ENCODE results near the gene SIGLEC12.

The SIGLEC12 gene

DNA sequence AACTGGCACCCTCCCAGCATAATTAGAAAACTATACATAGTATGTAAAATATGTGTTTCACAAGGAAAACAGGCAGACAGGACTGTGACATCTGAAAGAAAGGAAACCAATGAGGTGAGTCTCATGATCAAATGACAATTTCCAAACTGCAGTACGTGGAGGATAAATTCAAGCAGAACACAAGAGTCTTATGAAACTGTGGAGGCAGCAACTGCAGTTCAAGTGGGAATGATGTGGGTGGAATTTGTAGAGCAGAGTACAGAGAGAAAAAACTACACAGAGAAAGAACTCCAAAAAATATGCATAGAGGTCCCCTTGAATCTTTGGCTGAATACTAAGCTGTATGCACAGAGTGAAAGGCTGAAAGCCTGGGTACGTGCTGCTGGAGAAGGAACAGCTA is 20.2 kb upstream of the SIGLEC12 start:
- DNase-seq = no peak

DNA sequence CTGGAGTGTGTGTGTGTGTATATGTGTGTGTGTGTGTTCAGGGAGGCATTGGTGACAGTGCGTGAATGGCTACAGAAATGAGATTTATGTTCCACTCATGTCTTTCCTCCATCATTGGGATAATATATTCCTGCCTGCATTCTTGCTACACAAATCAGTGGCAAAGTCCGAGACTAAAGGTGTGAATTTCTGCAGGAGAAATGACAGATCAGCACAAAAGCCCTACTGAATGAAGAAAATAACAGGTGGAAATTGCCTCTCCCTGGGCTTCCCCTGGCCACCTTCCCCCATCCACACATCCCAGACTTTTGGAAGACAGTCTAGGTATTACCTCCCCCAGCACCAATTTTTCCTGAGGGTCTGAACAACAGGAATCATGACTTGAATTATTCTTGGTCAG is 19.8 kb upstream of the SIGLEC12 start:
- DNase-seq = no peak

DNA sequence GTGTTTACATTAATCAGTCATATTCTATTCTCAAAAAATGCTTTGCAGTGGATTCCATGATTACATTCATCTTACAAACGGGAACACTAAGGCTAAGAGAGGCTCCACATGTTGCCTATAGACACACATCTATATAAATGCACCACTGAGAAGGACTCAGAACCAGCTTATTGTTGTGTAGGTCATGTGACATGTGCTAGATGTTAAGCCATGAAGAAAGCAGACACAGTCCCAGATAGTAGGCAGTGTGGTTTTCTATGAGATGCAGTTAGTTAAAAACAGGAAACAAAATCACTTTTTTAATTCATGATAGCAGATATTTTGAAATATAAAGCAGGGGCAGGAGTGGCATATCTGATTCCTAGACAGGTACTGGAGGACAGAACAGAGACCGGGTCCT is 19.1 kb upstream of the SIGLEC12 start:
- no peak for DNase-seq

DNA sequence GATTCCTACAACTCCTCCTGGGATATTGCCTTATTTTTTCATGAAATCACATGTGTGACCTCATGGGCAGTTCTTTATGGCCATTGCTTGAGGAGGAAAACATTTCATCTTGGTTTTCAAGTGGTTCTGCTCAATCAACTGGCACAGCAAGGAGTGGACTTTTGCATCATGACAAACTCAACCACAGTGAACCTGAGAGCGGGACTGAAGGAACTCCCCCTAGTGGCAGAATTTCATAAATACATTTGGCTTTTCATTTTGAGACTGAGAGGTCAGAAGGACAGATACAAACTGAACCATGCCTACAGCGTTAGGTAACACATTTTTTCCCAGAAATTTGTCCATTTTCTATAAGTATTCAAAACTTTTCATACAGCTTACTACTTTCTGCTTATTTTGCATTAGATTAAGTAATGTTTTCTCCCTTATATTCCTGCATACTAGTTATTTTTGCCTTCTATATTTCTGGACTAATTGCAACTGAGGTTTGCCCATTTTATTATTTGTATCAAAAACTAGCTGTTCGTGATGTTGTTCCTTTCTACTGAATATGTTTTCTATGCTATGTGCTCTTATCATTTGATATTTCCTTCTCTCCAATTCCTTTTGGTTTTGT is 13.4 kb upstream of the SIGLEC12 start:
- no peak for DNase-seq

DNA sequence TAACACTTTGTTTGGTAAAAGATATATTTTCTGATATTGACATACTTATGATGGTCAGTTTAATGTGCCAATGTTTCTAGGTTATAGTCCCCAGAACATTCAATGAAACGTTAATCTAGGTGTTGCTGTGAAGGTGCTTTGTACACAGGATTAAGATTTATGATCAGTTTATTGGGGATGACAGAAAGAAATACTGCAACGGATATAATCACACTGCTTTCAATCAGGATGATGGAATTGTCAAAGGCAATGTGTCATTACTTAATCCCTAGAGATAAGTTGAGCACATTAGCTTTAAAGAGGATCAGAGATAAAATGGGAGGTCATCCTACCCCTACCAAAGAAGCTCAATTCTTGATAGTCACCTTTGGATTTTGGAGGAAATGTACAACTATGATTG is 12.4 kb upstream of the SIGLEC12 start:
- no peak for DNase-seq

DNA sequence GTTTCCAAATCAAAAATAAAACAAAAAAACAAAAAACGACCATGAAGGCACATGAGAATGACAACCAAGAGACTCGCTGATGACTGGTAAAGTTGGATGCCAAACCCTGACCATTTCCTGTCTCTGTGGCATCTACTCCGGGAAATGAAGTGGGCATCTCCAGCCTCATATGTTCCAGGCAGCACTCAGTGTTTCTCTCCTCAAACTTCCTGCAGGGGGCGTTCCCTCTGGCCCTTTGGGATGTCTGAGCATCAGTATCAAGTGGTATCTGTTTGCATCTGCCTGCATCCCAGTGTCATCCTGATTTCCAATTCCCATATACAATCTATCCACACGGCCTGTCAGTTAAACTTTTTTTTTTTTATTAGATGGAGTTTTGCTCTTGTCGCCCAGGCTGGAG is 9.8 kb upstream of the SIGLEC12 start:
- DNase-seq = peak; percentile 52

DNA sequence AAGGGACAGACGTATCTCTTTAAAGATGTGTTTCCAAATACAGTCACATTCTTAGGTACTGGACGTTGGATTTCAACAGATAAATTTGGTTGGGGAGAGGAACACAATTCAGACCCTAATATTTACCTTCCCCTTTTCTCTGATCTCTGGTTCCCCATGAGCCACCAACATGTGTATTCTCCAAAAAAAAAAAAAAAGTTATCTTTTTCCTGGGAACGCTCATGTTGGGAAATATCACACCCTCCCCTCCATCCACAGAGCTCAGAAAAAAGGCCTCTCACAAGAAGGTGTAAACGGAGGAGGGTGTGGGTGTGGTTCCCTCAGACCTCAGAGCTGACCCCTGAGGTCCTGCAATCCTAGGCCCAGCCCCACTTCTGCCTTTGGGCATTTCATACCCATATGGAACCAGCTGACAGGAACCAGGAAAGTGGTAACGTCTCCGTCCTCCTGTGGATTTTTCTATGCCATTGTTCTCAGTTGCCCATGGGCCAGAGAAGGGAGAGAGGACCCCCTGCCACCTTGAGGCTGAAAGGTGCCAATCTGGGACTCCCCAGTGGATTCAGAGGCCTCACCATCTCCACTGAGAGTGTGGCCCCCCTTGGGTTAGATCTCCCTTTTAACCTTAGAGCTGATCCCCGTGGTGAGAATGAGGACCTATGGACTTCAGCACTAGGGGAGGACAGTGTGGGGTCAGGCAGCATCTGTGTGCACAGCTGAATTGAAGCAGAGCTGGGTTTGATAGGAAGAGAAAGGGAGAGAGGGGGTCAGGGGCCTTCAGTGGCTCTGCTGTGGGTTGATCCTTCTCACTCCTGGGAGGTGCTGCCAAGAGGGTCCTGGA is 8.4 kb upstream of the SIGLEC12 start:
- DNase-seq = peak; percentile 52

DNA sequence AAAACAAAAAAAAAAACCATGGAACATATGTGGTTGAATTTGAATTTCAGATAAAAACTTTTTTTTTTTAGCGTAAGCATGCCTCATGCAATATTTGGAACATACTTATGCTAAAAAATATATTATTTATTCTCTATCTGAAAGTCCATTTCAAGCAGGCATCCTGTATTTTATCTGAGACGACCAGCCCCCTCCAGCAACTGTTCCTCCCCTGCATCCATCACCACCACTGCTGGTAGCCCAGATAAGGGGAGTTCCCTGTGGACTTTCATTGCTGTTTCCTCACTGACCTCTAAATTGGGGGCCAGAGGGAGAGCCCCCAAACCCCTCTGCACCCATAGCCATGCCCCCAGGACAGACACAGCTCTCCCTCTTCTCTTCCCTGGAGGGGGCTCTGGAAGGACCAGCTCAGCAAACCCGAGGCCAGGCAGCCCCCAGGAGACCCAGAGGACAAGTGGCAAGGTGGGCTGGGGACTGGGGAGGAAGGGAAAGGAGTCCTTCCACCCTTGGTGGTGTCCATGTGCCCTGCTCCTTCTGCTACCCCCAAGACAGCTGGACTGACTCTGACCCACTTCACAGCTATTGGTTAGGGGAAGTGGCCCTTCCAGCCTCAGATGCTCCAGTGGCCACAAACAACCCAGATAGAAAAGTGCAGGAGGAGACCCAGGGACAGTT is 6.6 kb upstream of the SIGLEC12 start:
- peak; percentile 38 for DNase-seq

DNA sequence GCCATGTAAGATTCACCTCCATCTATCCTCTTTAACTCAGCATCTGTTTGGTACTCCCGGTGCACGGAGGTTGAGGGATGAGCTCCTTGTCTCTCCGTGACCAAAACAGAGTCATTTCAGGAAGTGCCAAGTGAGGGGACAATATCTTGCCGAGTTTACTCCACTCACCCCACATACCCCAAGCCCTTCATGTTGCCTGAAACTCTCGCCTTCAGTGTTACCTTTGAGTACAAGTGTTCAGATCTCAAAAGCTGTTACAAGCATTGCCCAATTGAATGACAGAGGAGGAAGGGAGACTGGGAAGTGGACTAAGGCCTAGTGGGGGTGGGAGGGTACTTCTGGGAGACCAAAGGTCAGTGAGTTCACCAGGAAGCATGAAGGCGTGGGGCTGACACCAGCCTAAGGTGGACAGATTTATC is 6.0 kb upstream of the SIGLEC12 start:
- DNase-seq = peak; percentile 11

DNA sequence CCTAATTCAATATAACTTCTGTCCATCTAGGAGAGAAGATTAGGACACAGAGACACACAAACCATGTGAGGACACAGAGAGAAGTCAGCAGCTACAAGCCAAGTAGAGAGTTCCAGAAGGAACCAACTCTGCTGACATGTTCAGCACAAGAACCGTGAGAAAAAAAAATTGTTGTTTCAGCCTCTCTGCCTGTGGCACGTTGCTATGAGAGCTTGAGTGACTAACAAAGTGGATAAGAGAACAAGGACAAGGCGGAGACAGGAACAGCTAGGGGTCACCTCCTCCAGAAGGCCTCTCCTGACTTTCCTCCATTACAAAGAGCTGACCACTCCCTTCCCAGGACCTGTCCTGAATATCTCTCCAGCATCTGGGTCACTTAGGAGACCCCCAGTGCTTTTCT is 5.6 kb upstream of the SIGLEC12 start:
- DNase-seq = peak; percentile 30

DNA sequence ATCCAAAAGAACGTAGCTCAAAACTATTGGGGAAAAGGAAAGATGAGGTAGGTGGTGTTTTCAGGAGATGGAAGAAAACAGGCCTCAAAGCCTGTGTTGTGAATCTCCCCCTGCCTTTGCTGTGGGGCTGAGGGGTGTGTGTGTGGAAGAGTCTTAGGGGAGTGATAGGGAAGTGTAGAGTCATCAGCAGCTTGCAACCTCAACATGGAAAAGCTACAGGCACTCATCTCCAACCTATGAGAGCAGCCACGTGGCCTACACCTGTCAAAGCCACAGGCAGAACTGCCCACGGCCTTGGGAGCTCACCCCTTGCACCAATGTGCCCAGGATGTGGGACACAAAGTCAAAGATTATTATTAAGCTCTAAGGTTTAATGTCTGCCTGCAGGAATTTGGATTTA is 4.3 kb upstream of the SIGLEC12 start:
- peak; percentile 35 for DNase-seq

DNA sequence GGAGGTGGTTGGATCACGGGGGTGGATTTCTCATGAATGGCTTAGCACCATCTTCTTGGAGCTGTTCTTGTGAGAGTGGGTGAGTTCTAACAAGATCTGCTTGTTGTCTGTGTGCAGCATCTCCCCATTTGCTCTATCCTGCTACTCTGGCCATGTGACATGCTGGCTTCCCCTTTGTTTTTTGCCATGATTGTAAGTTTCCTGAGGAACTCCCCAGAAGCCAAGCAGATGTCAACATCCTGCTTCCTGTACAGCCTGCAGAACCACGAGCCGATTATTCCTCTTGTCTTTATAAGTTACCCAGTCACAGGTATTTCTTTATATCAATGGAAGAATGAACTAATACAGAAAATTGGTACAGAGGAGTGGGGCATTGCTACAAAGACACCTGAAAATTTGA is 2.3 kb upstream of the SIGLEC12 start:
- peak; percentile 37 for DNase-seq

DNA sequence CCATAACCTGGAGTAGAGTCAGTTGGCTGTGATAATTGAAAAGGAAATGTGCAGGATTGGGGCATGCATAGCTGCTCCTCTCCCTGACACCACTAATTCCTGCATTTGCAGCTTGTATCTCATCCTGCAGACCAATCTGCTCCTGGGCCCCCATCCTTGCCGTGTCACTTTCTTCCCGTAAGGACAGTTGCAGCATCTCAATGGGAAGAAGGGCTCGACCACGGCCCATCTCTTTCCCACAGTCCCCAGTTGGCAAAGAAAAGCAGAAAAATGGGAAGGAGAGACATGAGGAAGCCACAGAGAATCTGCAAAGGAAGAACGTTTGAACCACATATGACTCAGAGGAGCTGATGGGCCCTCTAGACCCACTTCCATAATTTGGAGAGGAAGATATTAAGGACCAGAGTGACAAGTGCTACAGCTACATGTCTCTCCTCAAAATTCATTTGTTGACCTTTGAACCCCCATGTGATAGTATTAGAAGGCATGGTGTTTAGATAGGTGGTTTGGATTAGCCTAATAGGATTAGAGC is 1.8 kb upstream of the SIGLEC12 start:
- peak; percentile 11 for DNase-seq

DNA sequence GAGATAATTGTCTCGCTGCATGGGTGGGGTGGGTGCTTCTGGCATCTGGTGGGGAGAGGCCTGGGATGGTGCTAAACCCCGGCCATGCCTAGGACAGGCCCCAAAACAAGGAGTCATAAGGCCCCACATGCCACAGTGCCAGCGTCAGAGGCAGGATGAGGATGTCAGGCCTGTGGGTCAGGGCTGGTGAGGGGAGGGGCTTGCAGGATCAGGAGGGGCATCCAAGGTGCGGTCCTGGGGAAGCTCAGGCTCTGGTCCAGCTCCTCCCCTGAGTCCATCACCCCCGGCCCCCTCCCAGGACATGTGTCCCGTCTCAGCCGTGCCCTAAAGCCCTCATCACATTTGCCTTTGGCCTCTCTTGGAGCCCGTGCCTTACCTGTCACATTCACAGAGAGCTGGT is 669 bp downstream of the SIGLEC12 start:
- peak; percentile 54 for DNase-seq

DNA sequence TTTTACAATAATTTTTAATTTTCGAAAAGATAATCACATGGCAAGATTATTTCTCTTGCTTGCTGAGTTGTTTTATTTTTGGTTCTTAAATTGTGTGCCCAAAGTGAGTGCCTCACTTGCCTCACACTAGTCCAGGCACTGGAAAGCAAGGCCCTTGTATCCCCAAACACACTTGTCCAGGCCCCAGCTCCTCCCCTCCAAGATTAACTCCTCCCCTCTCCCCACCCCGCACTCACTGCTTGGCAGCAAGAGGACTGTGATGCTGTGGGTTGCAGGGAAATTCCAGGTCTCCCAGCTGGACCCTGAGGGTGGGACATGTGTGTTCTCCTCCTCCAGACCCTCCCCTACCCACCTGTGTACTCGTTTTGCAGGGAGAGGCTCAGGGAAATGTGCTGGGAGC is 3.9 kb downstream of the SIGLEC12 start:
- DNase-seq = peak; percentile 21

DNA sequence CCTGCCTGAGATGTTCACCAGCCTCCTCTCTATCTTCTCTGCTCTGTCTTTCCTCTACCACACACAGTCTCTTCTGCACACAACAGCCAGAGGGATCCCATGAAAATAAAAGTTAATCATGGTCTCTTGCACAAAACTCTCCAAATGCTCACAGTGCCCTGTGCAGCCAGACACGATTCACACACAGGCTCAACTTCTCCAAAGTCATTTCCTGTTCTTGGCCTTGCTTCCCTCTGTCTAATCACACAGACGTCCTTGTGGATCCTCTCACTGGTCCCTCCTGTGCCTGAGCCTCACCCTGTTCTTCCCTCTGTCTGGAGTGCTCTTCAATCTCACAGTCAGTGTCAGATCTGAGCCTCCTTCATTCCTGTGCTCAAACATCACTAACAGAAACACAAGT is 7.8 kb downstream of the SIGLEC12 start:
- peak; percentile 30 for DNase-seq

DNA sequence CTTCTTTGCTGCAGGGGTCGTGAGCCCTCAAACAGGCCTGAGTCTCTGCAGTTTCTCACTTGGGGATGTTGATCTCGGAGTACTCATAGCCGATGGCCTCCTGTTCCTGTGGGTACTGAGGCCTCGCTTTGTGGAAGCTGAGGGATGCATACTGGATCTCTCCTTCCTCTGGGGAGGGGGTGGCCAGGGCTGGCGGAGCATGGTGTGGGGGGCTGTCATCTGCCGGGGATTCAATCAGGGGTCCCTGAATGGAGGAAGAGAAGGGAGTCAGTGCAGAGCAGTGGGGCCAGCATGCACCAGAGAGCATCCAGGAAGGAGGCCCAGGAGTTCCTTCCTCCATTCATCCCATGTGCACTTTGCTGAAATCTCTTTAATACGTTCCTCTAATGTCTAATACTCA is 10.0 kb downstream of the SIGLEC12 start:
- peak; percentile 32 for DNase-seq

DNA sequence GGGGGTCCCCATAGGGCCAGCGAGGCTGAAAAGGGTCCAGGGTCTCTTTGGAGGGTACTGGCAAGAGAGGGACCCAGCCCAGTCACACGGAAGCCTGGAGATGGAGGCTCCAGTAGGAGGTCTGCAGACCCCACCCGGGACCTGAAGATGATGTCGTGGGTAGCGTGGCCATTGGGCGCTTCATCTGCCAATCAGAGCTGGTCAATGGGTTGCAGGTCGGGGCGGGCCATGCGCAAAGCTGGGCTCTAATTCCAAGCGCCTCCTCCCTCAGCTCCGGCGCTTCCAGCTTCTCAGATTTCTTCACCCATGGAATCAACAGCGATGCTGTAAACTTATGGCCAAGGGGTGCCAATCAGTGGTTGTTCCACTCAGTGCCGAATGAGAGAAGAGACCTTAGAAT is 10.9 kb downstream of the SIGLEC12 start:
- DNase-seq = no peak

DNA sequence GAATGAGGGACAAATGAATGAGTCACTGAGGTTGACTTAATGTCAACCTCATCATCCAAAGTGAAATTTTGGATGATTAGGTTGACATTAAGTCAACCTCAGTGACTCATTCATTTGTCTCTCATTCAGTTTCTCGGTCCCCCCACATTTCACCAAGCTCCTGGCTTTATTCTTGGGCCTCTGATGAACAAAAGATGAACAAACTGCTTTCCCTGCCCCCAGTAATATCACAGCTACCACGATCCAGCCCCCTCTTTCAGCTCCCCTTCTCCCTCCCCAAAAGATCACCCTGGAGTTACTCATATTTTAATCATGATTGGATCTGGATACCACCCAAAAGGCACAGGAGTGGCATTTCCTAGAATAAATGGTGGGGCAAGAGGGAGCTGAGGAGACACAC is 12.5 kb downstream of the SIGLEC12 start:
- peak; percentile 64 for DNase-seq

DNA sequence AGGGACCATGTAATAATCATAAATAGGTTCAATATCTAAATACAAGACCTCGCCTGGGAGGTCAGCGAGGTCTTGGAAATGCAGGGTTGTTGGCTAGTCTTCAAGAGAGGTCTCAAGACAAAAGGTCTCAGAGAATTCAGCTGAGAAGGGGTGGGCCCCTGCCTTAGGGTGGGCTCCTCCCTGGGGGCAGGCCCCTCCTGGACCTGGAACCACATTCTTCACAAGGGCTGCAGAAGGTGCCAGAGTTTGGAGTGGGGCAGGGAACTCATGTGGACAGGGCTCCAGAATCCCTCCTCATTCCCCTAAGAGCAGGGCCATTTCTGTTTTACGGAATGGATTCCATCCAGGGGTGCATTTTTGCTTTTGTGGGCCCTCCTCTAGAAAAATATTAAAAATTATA is 13.1 kb downstream of the SIGLEC12 start:
- DNase-seq = peak; percentile 55

DNA sequence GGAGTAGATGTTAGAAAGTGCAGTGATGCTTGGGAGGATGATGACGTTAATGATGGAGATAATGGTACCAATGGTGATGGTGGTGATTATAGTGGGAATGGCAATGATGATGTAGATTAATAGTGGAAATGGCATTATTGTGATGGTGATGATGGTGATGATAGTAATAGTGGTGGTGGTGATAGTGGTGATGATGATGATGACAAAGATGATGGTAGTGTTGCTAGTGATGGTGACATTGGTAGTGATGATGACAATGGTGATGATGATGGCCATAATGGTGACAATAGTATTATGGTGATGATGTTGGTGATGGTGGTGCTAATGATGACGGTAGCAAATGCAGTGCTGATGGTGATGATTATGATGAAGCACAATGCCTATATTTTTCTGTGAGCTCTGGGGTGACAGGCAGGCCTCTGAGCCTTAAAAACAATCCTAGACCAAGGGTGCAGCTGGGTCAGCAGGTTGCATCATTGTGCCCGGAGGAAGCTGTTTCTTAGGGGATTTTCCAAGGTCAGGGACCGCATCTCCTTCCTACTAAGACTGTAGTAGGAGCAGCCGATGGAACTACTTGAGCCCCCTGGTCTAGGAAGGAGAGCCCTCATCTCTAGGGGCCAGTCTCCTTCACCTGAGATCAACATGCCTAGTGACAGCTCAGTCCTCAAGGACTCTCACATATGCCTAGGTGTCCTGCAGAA is 15.5 kb downstream of the SIGLEC12 start:
- DNase-seq = peak; percentile 32

DNA sequence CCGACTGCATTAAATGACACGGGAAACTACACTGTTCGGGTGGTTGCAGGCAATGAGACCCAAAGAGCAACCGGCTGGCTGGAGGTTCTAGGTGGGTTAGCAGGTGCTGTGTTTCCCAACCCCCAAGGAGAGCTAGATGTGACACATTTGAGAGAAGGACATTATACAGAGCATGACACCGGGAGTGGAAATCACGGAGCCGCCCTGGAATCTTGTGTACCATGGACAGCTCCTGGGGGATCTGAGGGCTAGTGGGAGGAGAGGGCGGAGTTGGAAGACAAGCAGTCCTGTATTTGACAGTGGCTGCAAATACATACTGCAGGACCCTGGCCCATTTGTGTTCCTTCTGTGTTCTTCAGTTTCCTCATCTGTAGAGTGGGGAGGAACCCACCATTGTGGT is 21.0 kb downstream of the SIGLEC12 start:
- DNase-seq = peak; percentile 67
